ENCODE measurements around the gene GRPEL1.

GRCh38 chr4:7046971-7047370 is 20.9 kb downstream of the GRPEL1 start:
- TF ChIP-seq CTCF (IDR thresholded peaks at IDR 0.05) (no peak), EP300 (IDR thresholded peaks at IDR 0.05; ENCODE audit: borderline replicate concordance in 1 of 2, low read depth in 1 of 2, low read length in 1 of 2) (no peak), GABPA (IDR thresholded peaks at IDR 0.05; ENCODE audit: low read depth) (no peak)

All from SK-N-SH (cell line).